Fibroblast of villous mesenchyme (primary cell): ENCODE data around the gene FRS3. TPM values are rescaled to one million over a fixed set of nuclear protein-coding genes. Genes with fewer than 3 reads are reported as not detected.
A peak's percentile ranks its signal among the peaks of the same experiment; 100 is the strongest.
"Not testable (repeated sequence)": the region's sequence is repeated elsewhere in the genome, so short reads cannot be mapped to it uniquely, and the experiment has no call there.

Experiments used
- DNase-seq: peaks from one replicate; pipeline ENCODE4 v3.0.0-alpha.2; 2010; ENCODE audit warnings: low read depth
- H3K4me3 ChIP-seq: 2 replicates; pipeline ENCODE4 v1.5.1; 2011; ENCODE audit warnings: low read depth, mild to moderate bottlenecking, low read length
- CTCF ChIP-seq: IDR thresholded peaks from 2 replicates; pipeline ENCODE4 v1.5.1; 2012; ENCODE audit warnings: low read depth, mild to moderate bottlenecking, low read length; ENCODE audit not compliant: insufficient read depth
- total RNA-seq: library from RNA; depleted of rRNA; stranded (reverse); fragments of >200 nt; gene quantifications from 2 replicates; pipeline ENCODE4 v1.2.3, GENCODE V29; 2012

FRS3 gene
- total RNA-seq, 1 donor, result 1.3 TPM

DNA sequence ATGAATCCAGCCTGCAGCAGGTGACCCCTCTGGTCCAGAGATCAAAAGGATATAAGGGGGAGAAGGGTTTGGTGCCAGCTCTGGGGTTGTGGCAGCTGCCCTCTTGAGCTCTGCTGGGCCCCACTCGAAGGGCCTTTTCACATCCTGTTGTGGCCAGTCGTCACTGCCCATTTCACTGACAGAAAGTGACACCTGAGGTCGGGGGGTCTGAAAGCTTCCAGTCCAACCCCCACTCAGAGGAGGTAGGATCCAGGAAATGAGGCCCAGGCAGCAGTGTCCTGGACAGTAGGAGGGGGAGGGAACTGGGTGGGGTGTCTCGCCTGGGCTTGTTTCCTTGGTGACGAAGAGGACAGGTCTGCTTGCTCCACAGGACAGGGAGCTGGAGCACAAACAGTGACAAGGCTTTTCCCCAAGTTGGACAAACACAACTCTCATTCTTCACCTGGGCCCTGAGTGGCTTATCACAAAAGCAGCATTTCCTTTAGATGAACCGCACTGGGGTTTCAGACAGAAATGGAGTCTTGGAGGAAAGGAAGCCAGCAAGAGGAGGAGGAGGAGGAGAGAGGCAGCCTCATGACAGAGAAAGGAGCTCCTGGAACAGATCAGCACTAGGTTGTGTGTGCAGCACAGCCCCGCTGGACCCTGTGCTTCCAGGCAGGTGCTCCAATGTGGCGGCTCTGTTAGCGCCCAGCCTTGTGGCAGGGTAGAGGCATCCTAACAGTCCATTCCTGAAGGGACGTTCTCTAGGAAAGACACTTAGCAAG lies 11.0 kb downstream of the FRS3 start:
- H3K4me3 ChIP-seq, result no peak overlapping the region
- DNase-seq, result no peak
- TF ChIP-seq CTCF, result no peak

DNA sequence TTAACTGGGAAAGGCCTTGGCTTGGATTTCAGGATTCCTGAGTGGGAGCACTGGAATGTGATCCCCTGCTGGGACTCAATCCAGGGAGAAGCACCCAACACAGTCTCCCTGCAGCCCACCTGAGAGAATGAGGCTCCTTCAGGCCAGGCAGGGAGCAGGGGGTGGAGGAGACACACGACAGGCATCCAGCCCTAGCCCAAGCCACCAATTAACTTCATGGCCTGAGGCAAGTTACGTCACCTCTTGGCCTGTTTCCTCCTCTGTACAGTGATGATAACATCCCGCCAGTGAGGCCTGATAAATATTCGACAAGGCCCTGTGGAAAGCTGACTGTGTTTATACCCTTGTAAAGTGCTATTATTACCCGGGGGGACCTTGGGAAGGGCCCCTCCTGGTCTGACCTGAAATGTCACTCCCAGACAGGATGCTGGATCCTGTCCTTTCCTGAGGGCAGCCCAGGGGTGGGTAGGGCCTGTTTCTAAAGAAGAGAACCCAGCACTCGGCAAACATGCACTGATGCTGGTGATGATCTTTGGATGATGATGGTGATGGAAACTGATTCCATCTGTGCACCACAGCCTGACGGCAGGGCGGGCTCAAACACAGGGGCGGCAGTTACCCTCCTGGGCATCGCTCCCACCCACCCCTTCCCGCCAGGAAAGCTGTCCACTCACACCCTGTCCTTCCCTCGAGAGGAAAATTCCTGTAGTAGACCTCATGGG lies 12.4 kb downstream of the FRS3 start:
- TF ChIP-seq CTCF, result no peak
- DNase-seq, result peak; percentile 82
- H3K4me3 ChIP-seq, result no peak overlapping the region

- H3K4me3 ChIP-seq, DNase-seq: not testable (repeated sequence)
Observed at GRCh38 chr6:41766043-41766664, 13.5 kb downstream of the FRS3 start.

DNA sequence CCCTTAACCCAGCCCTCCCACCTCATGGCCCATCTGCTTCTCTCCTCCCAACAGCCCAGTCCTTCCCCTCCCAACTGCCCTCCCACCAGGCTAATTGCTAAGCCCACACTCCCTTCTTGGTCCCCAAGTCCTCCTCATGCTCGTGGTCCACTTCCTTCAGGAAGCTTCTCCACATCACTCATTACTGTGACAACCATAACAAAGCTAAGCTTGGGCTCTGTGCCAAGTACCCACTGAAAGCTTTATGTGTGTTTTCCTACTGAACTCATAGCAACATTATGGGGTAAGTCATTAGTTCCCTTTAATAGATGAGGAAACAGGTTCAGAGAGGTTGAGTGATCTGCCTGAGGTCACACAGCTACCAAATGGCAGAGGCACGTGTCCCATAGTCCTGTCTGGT lies 16.2 kb downstream of the FRS3 start:
- no peak overlapping the region for H3K4me3 ChIP-seq
- TF ChIP-seq CTCF, result no peak
- no peak for DNase-seq

- no peak for DNase-seq
- TF ChIP-seq CTCF, result no peak
- H3K4me3 ChIP-seq, result no peak overlapping the region
Observed at GRCh38 chr6:41759905-41760579, 19.7 kb downstream of the FRS3 start.

DNA sequence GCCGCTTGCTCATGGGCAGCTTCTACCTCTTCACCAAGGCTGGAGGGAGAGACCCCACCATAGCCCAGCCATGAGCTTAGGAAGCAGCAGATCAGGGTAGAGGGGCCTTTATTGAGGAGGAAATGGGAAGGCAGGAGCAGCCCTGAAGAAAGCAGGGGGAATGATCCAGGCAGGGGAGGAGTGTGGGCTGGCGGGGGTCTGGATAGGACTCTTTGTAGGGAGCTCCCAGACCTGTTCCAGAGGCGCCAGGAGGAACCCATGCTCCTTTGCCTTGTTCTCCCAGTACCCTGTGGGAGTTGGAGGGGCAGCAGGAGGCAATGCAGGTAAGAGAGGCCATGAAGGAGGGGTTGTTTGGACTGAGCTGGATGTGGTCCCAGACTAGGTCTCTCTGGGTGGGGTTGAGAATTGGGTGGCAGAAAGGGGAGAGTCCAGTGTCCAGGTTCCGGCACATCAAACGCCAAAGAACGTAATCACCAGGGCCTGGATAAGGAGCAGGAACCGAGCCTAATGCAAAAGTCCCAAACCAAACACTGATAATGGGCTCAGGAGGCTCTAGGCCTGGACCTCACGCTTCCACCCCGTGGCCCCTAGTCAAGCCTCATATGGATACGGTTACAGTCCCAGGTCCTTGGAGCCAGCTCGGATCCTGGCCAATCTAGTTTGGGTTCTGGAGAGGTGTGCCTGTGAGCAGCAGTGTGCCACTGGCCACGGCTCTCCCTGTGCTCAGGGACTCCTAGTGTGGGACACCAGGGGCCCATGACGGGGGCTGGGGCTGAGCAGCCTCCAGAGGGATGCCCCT lies 20.4 kb downstream of the FRS3 start:
- DNase-seq, result no peak
- no peak overlapping the region for H3K4me3 ChIP-seq
- TF ChIP-seq CTCF, result no peak
